Measurements from ENCODE around the gene FAM135A. TPM values are rescaled to one million over a fixed set of nuclear protein-coding genes. Genes with fewer than 3 reads are reported as not detected.

Gene FAM135A
- total RNA-seq (2022; extraction: Qiagen RNA extraction; ENCODE audit: low read depth), result 2.9 to 10.8 TPM (median 9.5 TPM) in 5 replicates

GRCh38 chr6:70413114-70413991 is at the start of gene FAM135A:
Gene FAM135A, plus strand, starts transcription at chr6:70413508. Its CDS starts 14,835 bp downstream, at chr6:70428343.

GRCh38 chr6:70566751-70567382 is 153.6 kb downstream of the FAM135A start, which contains the start of gene SDHAF4:
Gene SDHAF4, plus strand, starts transcription at chr6:70566930. Its CDS starts 11 bp downstream, at chr6:70566941.

Other genes starting within 250 kb of the FAM135A start
- gene COL9A1, start 110.4 kb upstream of the FAM135A start, total RNA-seq (2022; extraction: Qiagen RNA extraction; ENCODE audit: low read depth), result not detected in 5 replicates
- gene SDHAF4, start 153.4 kb downstream of the FAM135A start, total RNA-seq (2022; extraction: Qiagen RNA extraction; ENCODE audit: low read depth), result 2.7 to 5.3 TPM (median 4.4 TPM) in 5 replicates